ENCODE data around the gene EPHB1. TPM values are rescaled to one million over a fixed set of nuclear protein-coding genes. Genes with fewer than 3 reads are reported as not detected.

EPHB1 gene
- total and polyA plus RNA-seq, 12 donors: 0.07 to 3.4 (median 1.6) TPM

- H3K27me3 ChIP-seq: no peaks in the 10 kb centered on the region
- H3K9me3 ChIP-seq: peaks cover 0 to 4% (median 0%) of the 10 kb centered on the region in 11 donors
- no peaks in the 10 kb centered on the region for H3K36me3 ChIP-seq
- no peak for ATAC-seq
- no peak for DNase-seq
- peaks cover 0 to 4% (median 0%) of the 10 kb centered on the region in 9 donors for H3K4me1 ChIP-seq
- intact Hi-C loops (cut with DNase I): loop anchor here in 1 of 10 donors (2.0 kb wide), 1 partner anchor 42 kb away; no protein-coding TSS in a partner anchor
- H3K27ac ChIP-seq: no peak overlapping the region
- no peak overlapping the region for H3K4me3 ChIP-seq
- 77 to 89% methylated on average over 2 of the region's 2 CpGs for WGBS, 2 donors
- no peak for TF ChIP-seq CTCF (IDR thresholded peaks at IDR 0.05)
Observed at GRCh38 chr3:135178566-135178965, 383.5 kb downstream of the EPHB1 start.

GRCh38 chr3:135181408-135181807 is 386.3 kb downstream of the EPHB1 start:
- Histone ChIP-seq H3K27me3 (no peaks in the 10 kb centered on the region), H3K9me3 (peaks cover 0 to 4% (median 0%) of the 10 kb centered on the region in 11 donors), H3K36me3 (no peaks in the 10 kb centered on the region), H3K4me1 (peaks cover 0 to 4% (median 0%) of the 10 kb centered on the region in 9 donors), H3K4me3 (no peak overlapping the region), H3K27ac (no peak overlapping the region)
- WGBS, 2 donors: 74 to 80% methylated on average over 3 of the region's 3 CpGs
- DNase-seq: no peak
- TF ChIP-seq CTCF (IDR thresholded peaks at IDR 0.05): no peak
- intact Hi-C loops (cut with DNase I): no loop called here
- no peak for ATAC-seq

- TF ChIP-seq CTCF (IDR thresholded peaks at IDR 0.05): no peak
- H3K9me3 ChIP-seq: peaks cover 0 to 4% (median 0%) of the 10 kb centered on the region in 11 donors
- H3K4me3 ChIP-seq: no peak overlapping the region
- intact Hi-C loops (cut with DNase I): no loop called here
- DNase-seq (no peak), ATAC-seq (no peak)
- no peak overlapping the region for H3K27ac ChIP-seq
- H3K36me3 ChIP-seq: no peaks in the 10 kb centered on the region
- no peaks in the 10 kb centered on the region for H3K27me3 ChIP-seq
- no peaks in the 10 kb centered on the region for H3K4me1 ChIP-seq
- 79 to 80% methylated on average over 3 of the region's 3 CpGs for WGBS, 2 donors
Observed at GRCh38 chr3:135182364-135182998, 387.4 kb downstream of the EPHB1 start.

GRCh38 chr3:135190658-135191057 is 395.6 kb downstream of the EPHB1 start:
- DNase-seq (no peak), ATAC-seq (no peak)
- Histone ChIP-seq H3K27ac (no peak overlapping the region), H3K4me1 (no peaks in the 10 kb centered on the region), H3K4me3 (no peak overlapping the region), H3K27me3 (no peaks in the 10 kb centered on the region), H3K9me3 (no peaks in the 10 kb centered on the region), H3K36me3 (no peaks in the 10 kb centered on the region)
- intact Hi-C loops (cut with DNase I): no loop called here
- no peak for TF ChIP-seq CTCF (IDR thresholded peaks at IDR 0.05)
- WGBS, 2 donors: 49 to 52% methylated on average over 2 of the region's 2 CpGs

Measured in heart right ventricle (tissue), 16 donors.